ENCODE measurements around the gene ATP9B. TPM values are rescaled to one million over a fixed set of nuclear protein-coding genes. Genes with fewer than 3 reads are reported as not detected.
"Not testable (repeated sequence)": the region's sequence is repeated elsewhere in the genome, so short reads cannot be mapped to it uniquely, and the experiment has no call there.

The ATP9B gene
- polyA plus RNA-seq, 1 donor = 43.3 TPM

DNA sequence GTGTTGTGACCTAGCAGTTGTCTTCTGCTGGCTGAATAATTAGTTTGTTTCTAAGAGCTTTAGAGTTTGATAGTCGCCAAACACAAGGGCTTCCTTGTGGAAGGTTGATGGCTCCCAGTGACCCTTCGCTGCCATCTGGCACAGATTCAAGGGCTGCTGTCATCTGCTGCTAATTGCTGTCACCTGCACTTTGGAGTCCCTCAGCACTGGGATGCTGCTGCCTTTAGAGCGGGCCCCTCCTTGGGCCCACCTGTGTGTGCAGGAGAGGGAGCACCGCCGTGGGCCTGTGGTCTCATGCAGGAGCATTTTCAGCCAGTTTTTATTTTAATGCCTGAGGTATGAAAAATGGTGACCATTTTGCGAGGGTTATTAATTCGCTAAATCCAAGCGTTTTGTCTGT, 172.6 kb downstream of the ATP9B start:
- DNase-seq = no peak

DNA sequence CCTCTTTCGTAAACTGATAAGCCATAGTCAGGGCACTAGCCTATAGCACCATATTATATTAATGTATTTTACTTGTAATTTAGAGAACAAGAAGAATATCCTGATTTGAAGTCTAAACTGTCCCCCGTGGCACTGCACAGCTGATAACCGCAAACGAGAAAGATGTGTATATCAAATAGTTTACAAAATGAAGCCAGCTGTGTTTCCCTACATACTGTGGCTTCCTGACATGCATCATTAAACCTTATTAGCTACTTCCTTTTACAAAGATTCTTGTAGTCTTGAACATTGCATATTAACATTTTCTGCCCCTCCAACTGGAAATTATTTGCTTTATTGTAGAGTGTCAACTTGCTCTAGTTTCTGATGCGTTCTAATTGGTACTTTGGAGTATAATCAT, 173.1 kb downstream of the ATP9B start:
- peak; percentile 28 for DNase-seq

DNA sequence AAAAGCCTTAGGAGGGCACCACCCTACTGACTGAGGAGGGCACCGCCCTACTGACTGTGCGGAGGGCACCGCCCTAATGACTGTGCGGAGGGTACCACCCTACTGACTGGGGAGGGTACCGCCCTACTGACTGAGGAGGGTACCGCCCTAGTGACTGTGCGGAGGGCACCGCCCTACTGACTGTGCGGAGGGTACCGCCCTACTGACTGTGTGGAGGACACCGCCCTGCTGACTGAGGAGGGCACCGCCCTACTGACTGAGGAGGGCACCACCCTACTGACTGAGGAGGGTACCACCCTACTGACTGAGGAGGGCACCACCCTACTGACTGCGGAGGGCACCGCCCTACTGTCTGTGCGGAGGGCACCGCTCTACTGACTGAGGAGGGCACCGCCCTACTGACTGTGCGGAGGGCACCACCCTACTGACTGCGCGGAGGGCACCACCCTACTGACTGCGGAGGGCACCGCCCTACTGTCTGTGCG, 176.4 kb downstream of the ATP9B start:
- DNase-seq = no peak

DNA sequence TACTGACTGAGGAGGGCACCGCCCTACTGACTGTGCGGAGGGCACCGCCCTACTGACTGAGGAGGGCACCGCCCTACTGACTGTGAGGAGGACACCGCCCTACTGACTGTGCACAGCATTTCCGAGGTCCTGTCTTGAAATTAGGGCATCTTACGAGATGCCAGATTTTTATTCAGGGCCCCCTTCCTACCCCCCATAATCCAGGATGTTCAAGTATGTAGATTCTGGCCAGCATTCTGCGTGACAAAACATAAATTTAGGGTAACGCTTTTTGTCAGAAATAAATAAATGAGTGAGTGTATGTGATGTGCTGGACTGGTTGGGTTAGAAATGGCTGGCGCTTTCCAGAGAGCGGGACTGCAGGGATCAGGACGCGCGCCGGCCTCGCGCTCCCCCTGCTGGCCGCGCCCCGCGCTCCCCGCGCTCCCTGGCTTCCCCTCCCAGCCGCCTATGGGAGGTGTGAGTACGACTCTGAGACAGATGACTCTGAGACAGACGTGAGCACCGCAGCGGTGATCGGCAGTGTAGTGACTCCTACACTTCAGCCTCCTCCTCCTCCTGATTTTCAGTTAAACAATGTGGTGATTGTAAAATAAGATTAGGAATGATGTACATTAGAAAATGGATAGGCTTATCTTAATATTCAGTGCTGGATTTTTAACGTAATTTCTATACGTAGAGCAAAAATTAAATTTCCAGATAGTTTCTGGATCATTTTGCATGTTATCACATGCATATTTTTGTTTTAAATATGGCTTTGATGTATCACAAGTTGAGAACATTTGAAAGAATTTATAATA, 177.3 kb downstream of the ATP9B start:
- peak; percentile 72 for DNase-seq

DNA sequence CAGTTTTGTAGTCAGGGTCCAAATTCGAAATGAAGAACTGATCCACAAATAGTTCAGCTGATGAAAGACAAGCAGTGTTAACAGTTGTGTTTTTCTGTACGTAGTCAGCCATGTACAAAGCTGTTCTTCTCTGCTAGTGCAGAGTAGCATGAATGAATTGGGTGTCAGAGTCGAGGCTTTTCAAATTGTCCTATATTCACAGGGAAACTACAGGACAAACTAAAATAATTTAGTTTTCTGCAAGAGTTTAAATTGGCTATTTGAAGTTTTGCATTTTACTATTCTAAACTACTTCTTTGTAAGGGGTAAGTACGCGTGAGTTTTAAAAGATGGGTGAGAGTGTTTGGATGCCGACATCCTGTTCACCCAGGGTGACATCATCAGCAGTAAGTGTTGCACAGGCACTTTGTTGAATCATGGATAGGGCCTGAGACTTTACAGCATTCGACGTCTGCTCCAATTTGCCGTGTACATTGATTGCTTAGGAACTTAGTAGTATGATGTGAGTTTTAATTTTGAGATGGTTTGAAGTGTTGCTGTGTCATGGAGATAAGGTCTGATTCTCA, 179.4 kb downstream of the ATP9B start:
- no peak for DNase-seq

DNA sequence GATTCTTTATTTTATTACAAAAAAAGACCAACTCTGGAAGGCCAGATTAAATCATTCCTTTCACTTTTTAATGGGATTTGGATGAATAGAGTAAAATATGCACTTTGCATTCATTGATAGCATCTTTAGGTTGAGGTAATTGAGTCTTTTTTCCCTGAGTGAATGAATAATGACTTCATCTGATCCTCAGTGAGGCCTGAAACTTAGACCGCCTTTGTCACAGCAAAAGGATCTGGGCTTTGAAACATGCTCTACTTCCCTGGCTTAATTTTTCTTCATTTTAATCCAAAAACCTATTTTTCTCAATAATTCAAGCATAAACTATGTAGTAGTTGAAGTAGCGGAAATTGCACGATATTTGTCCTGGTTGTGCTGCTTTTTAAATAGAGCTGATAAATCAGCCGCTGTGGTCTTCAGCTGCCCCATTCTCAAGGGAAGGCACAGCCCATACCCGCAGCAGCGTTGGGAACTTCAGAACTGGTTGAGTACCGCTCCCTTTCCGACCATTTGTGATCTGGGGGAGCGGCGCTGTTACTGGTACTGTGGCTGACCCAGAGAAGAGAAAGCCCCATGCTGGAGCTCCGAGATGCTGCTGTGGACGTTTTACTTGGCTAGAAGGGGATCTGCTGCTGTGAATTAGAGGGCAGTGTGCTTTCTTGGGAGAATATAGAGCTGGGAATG, 181.2 kb downstream of the ATP9B start:
- DNase-seq = no peak

DNA sequence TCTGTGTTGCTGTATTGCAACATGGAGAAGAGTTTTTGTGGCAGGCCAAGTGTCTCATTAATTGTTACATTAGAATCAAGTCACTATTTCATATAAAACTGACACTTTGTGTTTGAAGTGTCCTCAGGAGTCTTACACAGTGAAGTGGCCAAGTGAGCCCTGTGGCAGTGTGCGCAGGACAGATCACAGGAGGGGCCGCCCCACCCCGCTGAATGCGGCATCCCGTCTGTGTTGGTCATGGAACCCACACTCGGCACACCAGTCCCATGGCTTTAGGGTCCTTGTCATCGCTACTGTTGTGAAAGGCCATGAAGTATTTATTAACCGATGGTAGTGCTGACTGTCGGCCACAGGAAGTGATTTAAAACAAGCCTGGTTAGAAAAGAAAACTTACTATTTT, 181.8 kb downstream of the ATP9B start:
- no peak for DNase-seq

DNA sequence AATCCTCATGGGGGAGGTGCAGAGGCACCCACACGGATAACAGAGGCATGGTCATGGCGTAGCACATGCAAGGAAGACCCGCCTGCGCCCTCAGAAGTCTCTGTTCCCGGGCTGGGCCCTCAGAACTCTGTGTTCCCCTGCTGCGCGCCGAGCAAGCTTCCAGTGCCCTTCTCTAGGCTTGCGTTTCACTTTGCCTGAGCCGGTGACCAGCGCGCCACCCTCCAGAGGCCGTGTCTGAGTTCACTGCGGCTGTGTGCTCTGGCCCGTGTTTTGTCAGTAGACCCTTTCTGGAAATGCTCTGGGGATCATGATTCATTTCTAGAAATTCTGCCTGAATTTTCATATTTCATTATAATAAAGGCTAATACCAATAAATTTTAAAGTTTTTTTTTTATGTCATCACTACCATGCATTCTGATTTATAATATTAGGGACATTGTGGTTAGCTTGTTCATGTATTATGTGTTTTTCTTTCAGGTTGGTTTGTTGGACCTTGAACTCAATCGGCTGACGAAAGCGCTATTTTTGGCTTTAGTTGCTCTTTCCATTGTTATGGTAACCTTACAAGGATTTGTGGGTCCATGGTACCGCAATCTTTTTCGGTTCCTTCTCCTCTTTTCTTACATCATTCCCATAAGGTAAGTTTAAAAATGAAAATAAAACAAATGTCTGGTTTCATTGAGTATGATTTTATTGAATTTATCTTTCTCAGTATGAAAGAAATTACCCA, 183.9 kb downstream of the ATP9B start:
- DNase-seq = no peak

DNA sequence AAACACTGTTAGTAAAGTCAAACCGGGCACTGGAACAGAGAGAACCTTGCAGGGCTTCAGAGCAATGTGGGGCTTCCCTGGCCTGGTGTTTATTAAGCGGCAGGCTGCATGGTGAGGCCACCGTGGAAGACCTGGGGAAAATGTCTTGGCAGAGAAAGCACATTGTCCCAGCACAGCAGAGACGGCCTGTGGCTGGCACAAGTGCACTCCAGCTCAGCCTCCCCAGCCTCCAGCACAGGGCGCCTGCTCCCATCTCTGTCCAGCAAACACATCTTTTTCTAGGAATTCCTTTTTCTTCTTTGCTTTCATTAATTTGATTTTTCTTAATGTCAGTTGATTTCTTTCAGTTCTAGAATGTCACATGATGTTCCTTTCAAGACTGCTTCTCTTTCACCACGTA, 188.3 kb downstream of the ATP9B start:
- no peak for DNase-seq

DNA sequence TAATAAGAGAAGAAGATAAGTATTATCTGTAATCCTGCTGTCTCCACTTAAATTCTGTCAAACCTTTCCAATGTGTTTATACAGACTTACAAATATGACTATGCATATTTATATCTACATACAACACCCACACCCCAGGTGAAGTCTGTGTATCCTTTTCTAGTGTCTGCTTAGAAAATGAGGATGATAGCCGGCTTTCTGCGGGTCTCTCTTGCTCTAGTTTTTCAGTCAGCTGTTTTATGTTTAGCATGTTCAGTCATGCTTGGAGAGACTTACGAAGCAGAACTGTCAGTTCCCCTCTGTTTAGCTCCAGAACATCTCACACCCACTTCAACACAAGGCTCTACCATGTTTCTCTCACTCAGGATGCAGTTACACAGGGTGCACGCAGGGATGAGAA, 189.3 kb downstream of the ATP9B start:
- no peak for DNase-seq

DNA sequence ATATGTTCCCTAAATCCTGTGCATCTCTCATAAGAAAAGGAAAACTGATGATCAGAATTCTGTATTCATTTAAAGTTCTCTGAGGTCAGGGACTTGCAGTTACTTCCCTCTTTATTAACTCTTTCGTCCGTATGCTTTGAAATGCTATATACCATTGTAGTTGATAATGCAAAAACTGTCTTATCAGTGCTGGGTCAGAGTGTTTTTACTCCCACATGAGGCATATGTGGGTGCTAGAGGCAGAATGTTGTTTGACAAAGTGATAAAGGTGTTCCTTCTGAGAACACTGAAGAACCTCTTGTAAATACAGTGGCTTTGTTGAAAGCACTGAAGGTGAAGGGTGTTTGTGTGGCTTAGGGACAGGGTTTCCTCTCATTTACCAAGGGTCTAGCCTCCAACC, 190.0 kb downstream of the ATP9B start:
- DNase-seq = no peak

DNA sequence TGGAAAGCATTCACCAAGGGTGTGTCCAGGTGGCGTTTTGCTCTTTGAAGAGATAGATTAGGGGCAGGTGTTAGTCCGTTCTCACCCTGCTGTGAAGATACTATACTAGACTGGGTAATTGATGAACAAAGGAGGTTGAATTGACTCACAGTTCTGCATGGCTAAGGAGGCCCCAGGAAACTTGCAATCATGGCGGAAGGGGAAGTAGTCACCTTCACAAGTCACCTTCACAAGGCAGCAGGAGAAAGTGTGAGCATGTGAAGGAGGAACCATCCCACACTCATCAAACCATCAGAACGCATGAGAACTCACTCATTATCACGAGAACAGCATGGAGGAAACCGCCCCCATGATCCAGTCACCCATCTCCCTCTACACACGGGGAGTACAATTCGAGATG, 190.8 kb downstream of the ATP9B start:
- DNase-seq = no peak

DNA sequence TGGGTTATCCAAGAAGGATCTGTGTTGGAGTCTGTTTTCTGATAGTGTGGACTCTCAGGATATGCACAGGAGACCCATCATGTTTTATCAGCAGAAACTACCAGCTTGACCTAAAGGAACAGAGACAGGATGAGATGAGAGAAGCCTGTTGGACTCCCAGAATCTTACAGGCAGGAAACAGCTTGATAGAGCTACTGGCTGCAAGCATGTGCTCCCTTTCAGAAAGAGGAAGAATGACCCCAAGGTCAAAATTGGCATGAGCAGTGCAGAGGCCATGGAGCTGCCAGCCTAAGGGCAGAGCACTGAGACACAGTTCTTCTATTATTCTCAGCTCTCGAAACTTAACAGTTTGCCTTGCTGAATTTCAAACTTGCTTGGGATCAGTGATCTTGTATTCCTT, 191.3 kb downstream of the ATP9B start:
- DNase-seq = no peak

DNA sequence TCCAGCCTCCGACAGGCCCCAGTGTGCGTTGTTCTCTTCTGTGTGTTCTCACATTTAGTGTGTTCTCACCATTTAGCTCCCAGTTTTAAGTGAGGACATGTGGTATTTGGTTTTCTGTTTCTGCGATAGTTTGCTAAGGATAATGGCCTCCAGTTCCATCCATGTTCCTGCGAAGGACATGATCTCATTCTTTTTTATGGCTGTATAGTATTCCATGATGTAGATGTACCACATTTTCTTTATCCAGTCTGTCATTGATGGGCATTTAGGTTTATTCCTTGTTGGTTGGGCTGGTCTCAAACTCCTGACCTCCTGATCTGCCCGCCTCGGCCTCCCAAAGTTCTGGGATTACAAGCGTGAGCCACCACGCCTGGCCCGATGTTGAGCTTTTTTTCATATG, 195.9 kb downstream of the ATP9B start:
- not testable (repeated sequence) for DNase-seq

DNA sequence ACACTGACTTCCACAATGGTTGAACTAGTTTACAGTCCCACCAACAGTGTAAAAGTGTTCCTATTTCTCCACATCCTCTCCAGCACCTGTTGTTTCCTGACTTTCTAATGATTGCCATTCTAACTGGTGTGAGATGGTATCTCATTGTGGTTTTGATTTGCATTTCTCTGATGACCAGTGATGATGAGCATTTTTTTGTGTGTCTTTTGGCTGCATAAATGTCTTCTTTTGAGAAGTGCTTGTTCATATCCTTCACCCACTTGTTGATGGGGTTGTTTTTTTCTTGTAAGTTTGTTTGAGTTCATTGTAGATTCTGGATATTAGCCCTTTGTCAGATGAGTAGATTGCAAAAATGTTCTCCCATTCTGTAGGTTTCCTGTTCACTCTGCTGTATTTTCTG, 202.6 kb downstream of the ATP9B start:
- DNase-seq = not testable (repeated sequence)

DNA sequence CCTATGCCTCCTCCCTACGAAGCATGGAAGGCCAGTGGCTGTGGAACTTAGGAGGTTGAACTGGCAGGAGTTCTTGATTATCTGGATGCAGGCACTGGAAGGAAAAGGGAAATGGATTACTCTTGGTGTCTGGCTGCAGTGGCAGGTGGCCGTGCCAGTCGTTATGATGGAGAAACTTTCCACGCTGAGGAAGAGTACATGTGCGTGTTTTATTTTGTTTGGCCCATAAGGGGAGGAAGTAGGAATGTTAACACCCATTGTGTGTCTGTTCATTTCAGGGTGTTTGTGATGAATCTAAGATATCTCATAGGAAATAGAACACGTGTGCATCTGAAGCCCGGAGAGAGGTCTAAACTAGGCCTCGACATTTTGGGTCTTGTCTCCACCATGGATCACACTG, 203.7 kb downstream of the ATP9B start:
- DNase-seq = no peak

DNA sequence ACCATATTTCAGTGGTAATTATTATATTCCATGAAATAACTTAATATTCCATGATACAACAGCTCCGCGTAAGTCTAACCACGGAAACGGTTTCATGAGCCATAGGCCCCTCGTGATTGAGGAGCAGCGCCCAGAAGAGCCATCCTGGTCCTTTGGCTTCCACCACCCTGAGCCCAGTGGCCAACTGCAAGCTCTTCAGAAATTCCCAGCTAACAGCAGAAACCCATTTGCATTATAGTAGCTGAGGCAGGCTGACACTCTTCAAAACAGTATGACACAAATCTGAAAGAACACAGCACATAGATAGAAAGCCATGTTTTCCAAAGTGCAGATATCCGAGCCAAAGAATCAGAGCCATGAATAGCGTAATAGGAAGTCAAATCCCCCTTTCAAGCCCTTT, 205.6 kb downstream of the ATP9B start:
- no peak for DNase-seq

DNA sequence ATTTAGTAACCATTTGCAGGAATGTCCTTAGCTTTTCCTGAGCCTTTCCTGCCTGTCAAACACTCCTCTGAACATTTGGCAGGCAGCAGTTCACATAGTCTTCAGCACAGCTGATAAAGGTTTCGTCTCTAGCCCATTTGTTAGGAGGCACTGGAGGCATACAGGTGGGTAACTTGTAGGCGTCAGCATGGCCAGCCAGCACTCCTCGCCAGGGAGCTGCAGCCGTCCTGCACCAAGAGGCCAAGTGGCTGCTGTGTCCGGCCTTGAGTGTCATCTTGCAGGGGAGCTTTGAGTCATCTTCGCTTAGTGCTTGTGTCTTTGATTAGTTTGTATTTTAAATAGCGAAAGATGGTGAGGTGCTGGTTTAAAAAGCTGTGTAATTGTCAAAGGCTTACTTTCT, 206.3 kb downstream of the ATP9B start:
- no peak for DNase-seq

DNA sequence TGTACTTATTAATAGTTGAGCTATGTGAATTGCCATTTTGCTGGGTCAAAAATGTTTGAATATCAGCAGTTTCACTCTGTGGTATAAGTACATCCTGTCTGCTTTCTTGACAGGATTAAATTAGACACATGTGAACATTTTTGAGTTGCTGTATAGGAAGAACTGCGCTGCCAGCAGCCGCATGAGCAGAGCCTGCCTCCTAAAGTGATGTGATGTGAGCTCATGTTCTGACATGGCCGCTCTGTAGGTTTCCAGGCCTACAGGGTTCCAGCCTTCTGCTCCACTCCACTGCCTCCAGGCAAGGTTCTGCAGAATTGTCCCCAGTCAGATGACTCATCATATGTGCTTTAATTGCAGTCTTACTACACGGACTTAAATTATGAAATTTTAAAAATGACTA, 206.8 kb downstream of the ATP9B start:
- DNase-seq = no peak

DNA sequence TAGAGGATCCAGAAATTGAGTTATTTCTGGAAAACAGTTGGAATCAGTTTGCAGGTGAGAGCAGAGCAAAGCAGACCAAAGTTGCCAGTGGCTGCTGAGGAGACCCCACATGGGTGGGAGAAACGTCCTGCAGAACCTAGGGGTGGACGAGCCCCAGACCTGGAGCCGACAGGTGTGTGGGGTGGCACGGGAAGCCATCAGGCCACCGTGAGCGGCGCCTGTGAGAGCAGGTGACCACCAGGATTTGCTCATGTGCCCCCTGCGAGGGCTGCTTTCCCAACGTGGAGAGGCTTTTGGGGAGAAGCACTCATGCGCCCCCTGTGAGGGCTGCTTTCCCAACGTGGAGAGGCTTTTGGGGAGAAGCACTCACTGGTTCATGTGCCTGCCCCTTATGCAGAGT, 209.7 kb downstream of the ATP9B start:
- no peak for DNase-seq

DNA sequence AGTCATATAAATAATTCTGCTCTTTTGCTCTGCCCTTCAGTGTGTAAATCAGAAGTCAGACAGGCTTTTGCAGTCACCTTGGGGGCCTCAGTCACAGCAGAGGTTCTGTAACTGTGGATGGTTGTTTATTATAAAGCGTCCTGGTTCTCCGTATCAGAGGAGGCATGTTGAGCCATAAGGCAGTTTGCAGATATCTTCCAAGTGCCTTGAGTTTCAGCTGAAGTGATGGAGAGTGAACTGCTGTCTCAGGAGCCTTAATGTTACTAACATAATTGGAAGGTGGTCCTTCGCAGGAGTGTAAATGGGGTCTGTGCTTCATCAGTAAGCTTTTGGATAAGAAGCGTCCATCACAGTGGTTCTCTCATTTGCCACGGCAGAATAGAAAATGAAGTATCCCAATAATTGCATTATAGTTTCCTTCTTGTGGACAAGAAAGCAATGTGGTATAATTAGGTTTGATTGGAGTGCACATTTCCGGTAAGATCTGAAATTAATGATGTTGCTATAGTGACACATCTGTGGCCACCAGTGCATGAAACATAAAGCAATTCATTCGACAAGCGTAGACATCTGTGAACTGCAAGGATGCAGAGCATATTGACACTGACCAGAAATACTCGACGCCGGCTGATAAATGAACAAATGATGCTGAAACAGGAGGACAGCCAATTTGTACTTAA, 214.1 kb downstream of the ATP9B start:
- no peak for DNase-seq

DNA sequence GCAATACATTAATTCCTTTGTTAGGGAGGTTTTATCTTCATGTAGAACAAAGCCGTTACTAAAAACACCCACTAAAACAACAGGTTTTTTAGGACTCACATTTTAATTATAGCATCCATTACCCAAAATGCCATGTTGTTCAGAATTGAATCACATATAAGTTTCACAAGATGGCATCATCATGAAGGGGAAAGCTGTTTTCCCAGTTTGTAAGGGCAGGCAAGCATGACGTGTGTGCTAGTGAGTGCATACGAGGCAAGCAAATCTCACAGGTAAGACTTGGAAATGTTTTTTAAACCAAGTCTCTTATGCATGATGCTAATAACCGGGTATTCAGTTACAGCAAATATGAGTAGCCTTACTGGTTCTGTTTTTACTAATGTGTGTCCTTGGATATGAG, 214.7 kb downstream of the ATP9B start:
- DNase-seq = peak; percentile 13

Data from left kidney (tissue), 2 donors.